Loucy (cell line): ENCODE measurements around the gene SLC9A9.

Experiments used
- H2AFZ ChIP-seq: fragments of 200-600 bp; sonication (generic); 2 replicates; pipeline ENCODE4 v1.6.0; 2016; ENCODE audit warnings: antibody characterized with exemption, mild to moderate bottlenecking, low read length, moderate library complexity
- H3F3A ChIP-seq: fragments of 200-600 bp; 2 replicates; pipeline ENCODE4 v1.6.0; 2016; ENCODE audit warnings: antibody characterized with exemption, low read depth, mild to moderate bottlenecking
- H3K27me3 ChIP-seq: fragments of 200-600 bp; sonication (generic); 2 replicates; pipeline ENCODE4 v1.6.1; 2014; ENCODE audit warnings: low read length, mild to moderate bottlenecking; ENCODE audit not compliant: insufficient read depth, poor library complexity, severe bottlenecking
- H3K36me3 ChIP-seq: fragments of 200-600 bp; sonication (generic); 2 replicates; pipeline ENCODE4 v1.6.1; 2016; ENCODE audit warnings: low read length; ENCODE audit not compliant: insufficient read depth
- H3K4me1 ChIP-seq: fragments of 200-600 bp; sonication (generic); 2 replicates; pipeline ENCODE4 v1.5.1; 2014; ENCODE audit warnings: low read length, mild to moderate bottlenecking; ENCODE audit not compliant: insufficient read depth, poor library complexity, severe bottlenecking
- H3K4me2 ChIP-seq: fragments of 200-600 bp; sonication (generic); 2 replicates; pipeline ENCODE4 v1.6.0; 2014; ENCODE audit warnings: antibody characterized with exemption, low read length, low read depth, mild to moderate bottlenecking; ENCODE audit not compliant: poor library complexity, severe bottlenecking
- H3K4me3 ChIP-seq: fragments of 200-600 bp; sonication (generic); 2 replicates; pipeline ENCODE4 v1.5.1; 2014; ENCODE audit warnings: low read length, mild to moderate bottlenecking, mixed read lengths; ENCODE audit not compliant: poor library complexity, severe bottlenecking
- H3K79me2 ChIP-seq: fragments of 200-600 bp; sonication (generic); 2 replicates; pipeline ENCODE4 v1.6.1; 2014; ENCODE audit warnings: low read length; ENCODE audit not compliant: insufficient read depth
- H3K9ac ChIP-seq: fragments of 200-600 bp; sonication (generic); 2 replicates; pipeline ENCODE4 v1.6.0; 2014; ENCODE audit warnings: mild to moderate bottlenecking, low read depth, low read length, moderate library complexity; ENCODE audit not compliant: poor library complexity, severe bottlenecking
- H3K9me2 ChIP-seq: fragments of 200-600 bp; sonication (generic); replicated peaks from 2 replicates; pipeline ENCODE4 v1.6.1; 2016; ENCODE audit warnings: low read depth, low read length, mixed read lengths
- H3K9me3 ChIP-seq: fragments of 200-600 bp; sonication (generic); 2 replicates; pipeline ENCODE4 v1.6.1; 2014; ENCODE audit warnings: mild to moderate bottlenecking, antibody characterized with exemption, low read length, low read depth; ENCODE audit not compliant: insufficient read depth
- H4K20me1 ChIP-seq: fragments of 200-600 bp; sonication (generic); 2 replicates; pipeline ENCODE4 v1.6.0; 2014; ENCODE audit warnings: antibody characterized with exemption, low read length, mild to moderate bottlenecking; ENCODE audit not compliant: insufficient read depth, poor library complexity, severe bottlenecking
- CTCF ChIP-seq: fragments of 200-600 bp; sonication (generic); conservative IDR thresholded peaks from 2 replicates; pipeline ENCODE4 v1.5.1; 2014; ENCODE audit warnings: mild to moderate bottlenecking, antibody characterized with exemption, low read length
- EZH2phosphoT487 ChIP-seq: fragments of 200-600 bp; IDR thresholded peaks from 2 replicates; pipeline ENCODE4 v1.6.1; 2018; ENCODE audit warnings: antibody characterized with exemption, mild to moderate bottlenecking, moderate library complexity, borderline replicate concordance

SLC9A9 gene

GRCh38 chr3:143278721-143279120, 569.5 kb downstream of the SLC9A9 start:
- TF ChIP-seq CTCF (no peak), EZH2phosphoT487 (no peak)
- no peak overlapping the region for H3K4me3 ChIP-seq
- no peaks in the 10 kb centered on the region for H3F3A ChIP-seq
- H4K20me1 ChIP-seq, result no peaks in the 10 kb centered on the region
- no peaks in the 10 kb centered on the region for H3K36me3 ChIP-seq
- peaks cover 38% of the 10 kb centered on the region for H3K4me1 ChIP-seq
- no peak overlapping the region for H3K9ac ChIP-seq
- H3K4me2 ChIP-seq, result peak overlapping the region; percentile 12
- no peaks in the 10 kb centered on the region for H3K9me2 ChIP-seq
- H3K79me2 ChIP-seq, result no peaks in the 10 kb centered on the region
- H3K9me3 ChIP-seq, result no peaks in the 10 kb centered on the region
- no peaks in the 10 kb centered on the region for H3K27me3 ChIP-seq
- no peak overlapping the region for H2AFZ ChIP-seq

GRCh38 chr3:143277531-143277930, 570.7 kb downstream of the SLC9A9 start:
- H3K36me3 ChIP-seq, result no peaks in the 10 kb centered on the region
- no peak for TF ChIP-seq EZH2phosphoT487
- no peak for TF ChIP-seq CTCF

GRCh38 chr3:143276592-143276991, 571.7 kb downstream of the SLC9A9 start:
- Histone ChIP-seq H3F3A (no peaks in the 10 kb centered on the region), H3K79me2 (no peaks in the 10 kb centered on the region), H2AFZ (no peak overlapping the region), H3K9me2 (no peaks in the 10 kb centered on the region), H3K36me3 (no peaks in the 10 kb centered on the region), H3K9me3 (no peaks in the 10 kb centered on the region), H3K27me3 (no peaks in the 10 kb centered on the region), H4K20me1 (no peaks in the 10 kb centered on the region), H3K4me3 (no peak overlapping the region), H3K4me1 (peaks cover 33% of the 10 kb centered on the region), H3K9ac (no peak overlapping the region), H3K4me2 (no peak overlapping the region)
- no peak for TF ChIP-seq CTCF
- TF ChIP-seq EZH2phosphoT487, result no peak

More at GRCh38 chr3:143277531-143277930, 570.7 kb downstream of the SLC9A9 start:
- no peak overlapping the region for H3K9ac ChIP-seq
- no peak overlapping the region for H3K4me3 ChIP-seq
- H3K27me3 ChIP-seq, result no peaks in the 10 kb centered on the region
- no peaks in the 10 kb centered on the region for H4K20me1 ChIP-seq
- no peaks in the 10 kb centered on the region for H3K9me3 ChIP-seq
- H3K79me2 ChIP-seq, result no peaks in the 10 kb centered on the region
- H3F3A ChIP-seq, result no peaks in the 10 kb centered on the region
- peak overlapping the region; percentile 60; the same call in 1 of the 2 replicates for H2AFZ ChIP-seq
- no peaks in the 10 kb centered on the region for H3K9me2 ChIP-seq
- H3K4me2 ChIP-seq, result no peak overlapping the region
- peaks cover 33% of the 10 kb centered on the region for H3K4me1 ChIP-seq
